Measurements from ENCODE around the gene KCNQ5.

The KCNQ5 gene

GRCh38 chr6:72820153-72820552, 198.3 kb downstream of the KCNQ5 start:
- H3K4me3 ChIP-seq (ENCODE audit: insufficient read depth, low read length, poor library complexity, severe bottlenecking) = no peak overlapping the region
- H4K20me1 ChIP-seq (ENCODE audit: low read depth, low read length) = peaks cover 7% of the 10 kb centered on the region; the same call in 1 of the 2 replicates
- H3F3A ChIP-seq (ENCODE audit: insufficient read depth) = no peaks in the 10 kb centered on the region
- H3K9me3 ChIP-seq (ENCODE audit: insufficient read depth, low read length) = no peaks in the 10 kb centered on the region
- no peak overlapping the region for H3K27ac ChIP-seq (ENCODE audit: low read depth, low read length)
- no peak overlapping the region for H2AFZ ChIP-seq (ENCODE audit: low read depth, low read length, severe bottlenecking)
- TF ChIP-seq CTCF (IDR thresholded peaks at IDR 0.05; ENCODE audit: insufficient read depth, low read length, poor library complexity, severe bottlenecking) (no peak), EZH2phosphoT487 (conservative IDR thresholded peaks at IDR 0.05; ENCODE audit: low read length) (no peak)
- H3K27me3 ChIP-seq (ENCODE audit: low read length) = no peaks in the 10 kb centered on the region
- H3K4me2 ChIP-seq (ENCODE audit: low read depth, low read length, poor library complexity, severe bottlenecking) = no peak overlapping the region
- H3K9ac ChIP-seq (ENCODE audit: low read length) = no peak overlapping the region
- H3K9me2 ChIP-seq (replicated peaks; ENCODE audit: insufficient read depth, low read length) = no peaks in the 10 kb centered on the region
- H3K36me3 ChIP-seq (ENCODE audit: low read length) = no peaks in the 10 kb centered on the region
- peaks cover 40% of the 10 kb centered on the region for H3K79me2 ChIP-seq (ENCODE audit: insufficient read depth, low read length)

DNA sequence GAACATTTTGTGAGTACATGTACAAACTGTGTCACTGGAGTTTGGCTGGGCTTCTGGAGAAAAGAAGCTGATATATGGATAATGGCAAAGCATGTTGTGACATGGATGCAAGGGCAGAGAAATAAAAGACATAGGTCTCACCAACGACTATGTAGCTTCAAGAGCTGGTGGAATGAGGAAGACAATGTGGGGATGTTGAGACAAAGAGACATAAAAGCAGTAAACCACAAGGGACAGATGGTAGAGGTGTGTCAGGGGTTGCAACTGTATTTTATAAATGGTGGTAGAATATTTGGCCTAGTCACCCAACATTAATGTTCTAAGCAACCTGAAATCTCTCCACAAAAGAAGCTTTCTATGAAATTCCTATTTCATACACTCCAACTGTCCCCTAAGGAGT, 199.0 kb downstream of the KCNQ5 start:
- Histone ChIP-seq H4K20me1 (ENCODE audit: low read depth, low read length) (peaks cover 7% of the 10 kb centered on the region; the same call in 1 of the 2 replicates), H2AFZ (ENCODE audit: low read depth, low read length, severe bottlenecking) (no peak overlapping the region), H3K9me2 (replicated peaks; ENCODE audit: insufficient read depth, low read length) (no peaks in the 10 kb centered on the region), H3K4me2 (ENCODE audit: low read depth, low read length, poor library complexity, severe bottlenecking) (no peak overlapping the region), H3F3A (ENCODE audit: insufficient read depth) (no peaks in the 10 kb centered on the region), H3K4me3 (ENCODE audit: insufficient read depth, low read length, poor library complexity, severe bottlenecking) (no peak overlapping the region), H3K27me3 (ENCODE audit: low read length) (no peaks in the 10 kb centered on the region), H3K9me3 (ENCODE audit: insufficient read depth, low read length) (no peaks in the 10 kb centered on the region), H3K79me2 (ENCODE audit: insufficient read depth, low read length) (peaks cover 41% of the 10 kb centered on the region), H3K9ac (ENCODE audit: low read length) (no peak overlapping the region), H3K36me3 (ENCODE audit: low read length) (no peaks in the 10 kb centered on the region), H3K27ac (ENCODE audit: low read depth, low read length) (no peak overlapping the region)
- TF ChIP-seq CTCF (IDR thresholded peaks at IDR 0.05; ENCODE audit: insufficient read depth, low read length, poor library complexity, severe bottlenecking) (no peak), EZH2phosphoT487 (conservative IDR thresholded peaks at IDR 0.05; ENCODE audit: low read length) (no peak)

GRCh38 chr6:72822023-72822422, 200.2 kb downstream of the KCNQ5 start:
- H3K27ac ChIP-seq (ENCODE audit: low read depth, low read length) = no peak overlapping the region
- H3K9me3 ChIP-seq (ENCODE audit: insufficient read depth, low read length) = 0 out of 2 replicates have a peak, but pooled peaks cover 3% of the 10 kb centered on the region
- no peak overlapping the region for H3K4me2 ChIP-seq (ENCODE audit: low read depth, low read length, poor library complexity, severe bottlenecking)
- peaks cover 7% of the 10 kb centered on the region; the same call in 1 of the 2 replicates for H4K20me1 ChIP-seq (ENCODE audit: low read depth, low read length)
- H3K27me3 ChIP-seq (ENCODE audit: low read length) = no peaks in the 10 kb centered on the region
- no peaks in the 10 kb centered on the region for H3F3A ChIP-seq (ENCODE audit: insufficient read depth)
- H3K36me3 ChIP-seq (ENCODE audit: low read length) = peaks cover 4% of the 10 kb centered on the region; the same call in 1 of the 2 replicates
- H3K79me2 ChIP-seq (ENCODE audit: insufficient read depth, low read length) = peaks cover 47% of the 10 kb centered on the region
- no peak overlapping the region for H2AFZ ChIP-seq (ENCODE audit: low read depth, low read length, severe bottlenecking)
- TF ChIP-seq EZH2phosphoT487 (conservative IDR thresholded peaks at IDR 0.05; ENCODE audit: low read length) = no peak
- TF ChIP-seq CTCF (IDR thresholded peaks at IDR 0.05; ENCODE audit: insufficient read depth, low read length, poor library complexity, severe bottlenecking) = no peak
- no peaks in the 10 kb centered on the region for H3K9me2 ChIP-seq (replicated peaks; ENCODE audit: insufficient read depth, low read length)
- no peak overlapping the region for H3K4me3 ChIP-seq (ENCODE audit: insufficient read depth, low read length, poor library complexity, severe bottlenecking)
- H3K9ac ChIP-seq (ENCODE audit: low read length) = no peak overlapping the region

All from SU-DHL-6 (cell line).